OCI-LY7 (cell line): ENCODE results near the gene SND1.

ENCODE experiments used
- EZH2phosphoT487 ChIP-seq: fragments of 200-600 bp; sonication (generic); IDR thresholded peaks from 2 replicates; pipeline ENCODE4 v1.6.1; 2018; ENCODE audit warnings: low read depth, borderline replicate concordance, mild to moderate bottlenecking, mixed run types, antibody characterized with exemption, low read length, moderate library complexity, mixed read lengths
- TF ChIP-seq, protein P1 (sequence below): fragments of 200-600 bp; sonication (generic); conservative IDR thresholded peaks from 2 replicates; pipeline ENCODE4 v1.5.1; 2014; ENCODE audit warnings: mild to moderate bottlenecking, antibody characterized with exemption, low read length, moderate library complexity, mixed read lengths

DNA sequence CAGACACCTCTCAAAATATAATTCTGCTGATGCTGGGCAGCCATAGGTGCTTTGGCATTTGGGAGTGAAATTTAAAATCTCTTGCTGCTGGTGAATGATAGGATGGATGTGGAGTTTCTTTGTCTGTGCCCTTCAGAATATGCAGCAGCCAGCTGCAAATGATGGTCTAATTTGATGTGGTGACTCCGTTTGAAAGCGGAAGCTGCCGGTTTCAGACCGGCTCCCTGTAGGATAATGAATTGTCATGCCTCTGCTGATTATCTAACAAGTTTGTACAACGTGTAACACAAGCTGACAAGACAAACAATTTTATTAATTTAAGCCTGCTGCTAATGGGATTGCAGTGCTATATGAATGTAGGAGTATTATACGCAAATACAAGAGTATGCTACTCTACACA, 103.5 kb downstream of the SND1 start:
- TF ChIP-seq, protein P1, sequence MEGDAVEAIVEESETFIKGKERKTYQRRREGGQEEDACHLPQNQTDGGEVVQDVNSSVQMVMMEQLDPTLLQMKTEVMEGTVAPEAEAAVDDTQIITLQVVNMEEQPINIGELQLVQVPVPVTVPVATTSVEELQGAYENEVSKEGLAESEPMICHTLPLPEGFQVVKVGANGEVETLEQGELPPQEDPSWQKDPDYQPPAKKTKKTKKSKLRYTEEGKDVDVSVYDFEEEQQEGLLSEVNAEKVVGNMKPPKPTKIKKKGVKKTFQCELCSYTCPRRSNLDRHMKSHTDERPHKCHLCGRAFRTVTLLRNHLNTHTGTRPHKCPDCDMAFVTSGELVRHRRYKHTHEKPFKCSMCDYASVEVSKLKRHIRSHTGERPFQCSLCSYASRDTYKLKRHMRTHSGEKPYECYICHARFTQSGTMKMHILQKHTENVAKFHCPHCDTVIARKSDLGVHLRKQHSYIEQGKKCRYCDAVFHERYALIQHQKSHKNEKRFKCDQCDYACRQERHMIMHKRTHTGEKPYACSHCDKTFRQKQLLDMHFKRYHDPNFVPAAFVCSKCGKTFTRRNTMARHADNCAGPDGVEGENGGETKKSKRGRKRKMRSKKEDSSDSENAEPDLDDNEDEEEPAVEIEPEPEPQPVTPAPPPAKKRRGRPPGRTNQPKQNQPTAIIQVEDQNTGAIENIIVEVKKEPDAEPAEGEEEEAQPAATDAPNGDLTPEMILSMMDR, result no peak
- TF ChIP-seq EZH2phosphoT487, result no peak
